ENCODE results near the gene ADGRA1. TPM values are rescaled to one million over a fixed set of nuclear protein-coding genes. Genes with fewer than 3 reads are reported as not detected.
A peak's percentile ranks its signal among the peaks of the same experiment; 100 is the strongest.

Gene ADGRA1
- total RNA-seq, 1 experiment from 2014 or later = not detected

- Histone ChIP-seq H3K79me2 (ENCODE audit: low read length) (no peaks in the 10 kb centered on the region), H4K20me1 (ENCODE audit: low read length) (no peaks in the 10 kb centered on the region), H3K4me1 (ENCODE audit: insufficient read depth, low read length) (no peaks in the 10 kb centered on the region), H3K4me2 (ENCODE audit: low read length) (no peak overlapping the region), H3K9me2 (replicated peaks; ENCODE audit: low read length) (no peaks in the 10 kb centered on the region), H3K9me3 (ENCODE audit: low read length) (no peaks in the 10 kb centered on the region), H3F3A (ENCODE audit: low read length, unreplicated experiment) (no peaks in the 10 kb centered on the region), H2AFZ (ENCODE audit: low read length) (no peak overlapping the region), H3K27ac (ENCODE audit: low read length) (no peak overlapping the region), H3K27me3 (ENCODE audit: low read length) (peaks cover 61% of the 10 kb centered on the region), H3K36me3 (ENCODE audit: low read depth, low read length) (no peaks in the 10 kb centered on the region), H3K4me3 (ENCODE audit: low read length) (no peak overlapping the region), H3K9ac (ENCODE audit: low read length) (no peak overlapping the region)
- ATAC-seq = no peak
- TF ChIP-seq CTCF (conservative IDR thresholded peaks at IDR 0.05; ENCODE audit: low read depth, low read length) = no peak
- TF ChIP-seq EZH2phosphoT487 (IDR thresholded peaks at IDR 0.05; ENCODE audit: borderline replicate concordance, low read length) = no peak
- TF ChIP-seq EZH2 (IDR thresholded peaks at IDR 0.05; ENCODE audit: low read length, unreplicated experiment) = no peak
- no peak for DNase-seq
- no TSS peak for BruUV-seq (replicated peaks)
- ChIA-PET POLR2A (ENCODE audit: unreplicated experiment) (no interaction called here), CTCF (no interaction called here)
- intact Hi-C loops (cut with micrococcal nuclease) = no loop called here
Measured at GRCh38 chr10:133097418-133097817, 9.7 kb downstream of the ADGRA1 start.

GRCh38 chr10:133097961-133098360, 10.2 kb downstream of the ADGRA1 start:
- Histone ChIP-seq H3K4me1 (ENCODE audit: insufficient read depth, low read length) (no peaks in the 10 kb centered on the region), H3F3A (ENCODE audit: low read length, unreplicated experiment) (no peaks in the 10 kb centered on the region), H3K4me3 (ENCODE audit: low read length) (no peak overlapping the region), H3K9me2 (replicated peaks; ENCODE audit: low read length) (no peaks in the 10 kb centered on the region), H3K79me2 (ENCODE audit: low read length) (no peaks in the 10 kb centered on the region), H3K9me3 (ENCODE audit: low read length) (no peaks in the 10 kb centered on the region), H3K27ac (ENCODE audit: low read length) (no peak overlapping the region), H3K4me2 (ENCODE audit: low read length) (no peak overlapping the region), H4K20me1 (ENCODE audit: low read length) (no peaks in the 10 kb centered on the region), H3K27me3 (ENCODE audit: low read length) (peaks cover 59% of the 10 kb centered on the region), H3K9ac (ENCODE audit: low read length) (no peak overlapping the region), H2AFZ (ENCODE audit: low read length) (no peak overlapping the region), H3K36me3 (ENCODE audit: low read depth, low read length) (no peaks in the 10 kb centered on the region)
- no TSS peak for BruUV-seq (replicated peaks)
- DNase-seq (no peak), ATAC-seq (no peak)
- ChIA-PET CTCF (no interaction called here), POLR2A (ENCODE audit: unreplicated experiment) (no interaction called here)
- TF ChIP-seq EZH2phosphoT487 (IDR thresholded peaks at IDR 0.05; ENCODE audit: borderline replicate concordance, low read length) = no peak
- TF ChIP-seq CTCF (conservative IDR thresholded peaks at IDR 0.05; ENCODE audit: low read depth, low read length) = no peak
- no peak for TF ChIP-seq EZH2 (IDR thresholded peaks at IDR 0.05; ENCODE audit: low read length, unreplicated experiment)
- intact Hi-C loops (cut with micrococcal nuclease) = no loop called here

DNA sequence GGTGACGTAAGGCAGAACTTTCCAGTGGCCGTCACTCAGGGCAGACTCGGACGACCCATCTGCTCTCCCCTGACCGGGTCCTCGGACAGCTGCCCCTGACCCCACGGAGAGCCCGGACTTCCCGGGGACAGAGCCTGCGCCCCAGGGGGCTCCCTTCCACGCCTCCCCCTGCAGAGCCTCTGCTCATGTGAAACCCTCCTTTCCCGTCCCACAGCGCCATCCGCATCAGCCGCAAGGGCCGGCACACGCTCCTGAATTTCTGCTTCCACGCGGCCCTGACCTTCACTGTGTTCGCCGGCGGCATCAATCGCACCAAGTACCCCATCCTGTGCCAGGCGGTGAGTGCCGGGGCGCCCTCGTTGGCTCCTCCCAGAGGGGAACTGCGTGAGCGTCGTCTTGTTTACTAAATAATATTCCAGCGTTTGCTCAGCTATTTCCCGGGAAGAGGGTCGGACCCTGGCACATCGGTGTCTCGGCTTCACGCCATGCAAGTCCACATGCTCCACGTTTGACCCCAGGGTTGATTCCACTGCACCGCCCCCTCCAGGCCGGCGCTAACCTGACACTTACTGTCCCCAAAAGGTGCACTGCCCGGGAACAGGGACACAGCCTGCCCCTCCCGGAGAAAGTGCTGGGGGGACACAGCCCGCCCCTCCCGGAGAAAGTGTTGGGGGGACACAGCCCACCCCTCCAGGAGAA, 10.9 kb downstream of the ADGRA1 start:
- H3K9me3 ChIP-seq (ENCODE audit: low read length) = no peaks in the 10 kb centered on the region
- no peak overlapping the region for H3K9ac ChIP-seq (ENCODE audit: low read length)
- no peaks in the 10 kb centered on the region for H3K36me3 ChIP-seq (ENCODE audit: low read depth, low read length)
- BruUV-seq (replicated peaks) = no TSS peak
- no peaks in the 10 kb centered on the region for H3K9me2 ChIP-seq (replicated peaks; ENCODE audit: low read length)
- no peak for DNase-seq
- no peak overlapping the region for H3K27ac ChIP-seq (ENCODE audit: low read length)
- no peaks in the 10 kb centered on the region for H4K20me1 ChIP-seq (ENCODE audit: low read length)
- H3F3A ChIP-seq (ENCODE audit: low read length, unreplicated experiment) = no peaks in the 10 kb centered on the region
- H3K27me3 ChIP-seq (ENCODE audit: low read length) = peaks cover 52% of the 10 kb centered on the region
- no peak for ATAC-seq
- H3K4me2 ChIP-seq (ENCODE audit: low read length) = no peak overlapping the region
- intact Hi-C loops (cut with micrococcal nuclease) = no loop called here
- no peak overlapping the region for H3K4me3 ChIP-seq (ENCODE audit: low read length)
- H3K4me1 ChIP-seq (ENCODE audit: insufficient read depth, low read length) = no peaks in the 10 kb centered on the region
- H2AFZ ChIP-seq (ENCODE audit: low read length) = no peak overlapping the region
- CTCF ChIA-PET = no interaction called here
- POLR2A ChIA-PET (ENCODE audit: unreplicated experiment) = no interaction called here
- no peaks in the 10 kb centered on the region for H3K79me2 ChIP-seq (ENCODE audit: low read length)
- TF ChIP-seq CTCF (conservative IDR thresholded peaks at IDR 0.05; ENCODE audit: low read depth, low read length) (0 out of 2 replicates have a peak, but pooled peaks have one; percentile 29), EZH2 (IDR thresholded peaks at IDR 0.05; ENCODE audit: low read length, unreplicated experiment) (no peak)

Data from PC-3 (cell line).